Activated CD8-positive, alpha-beta T cell treated with anti-CD3 and anti-CD28 coated beads for 36 hours (primary cell): ENCODE data around the gene TATDN2. TPM values are rescaled to one million over a fixed set of nuclear protein-coding genes. Genes with fewer than 3 reads are reported as not detected.

Experiments used
- ATAC-seq: fragments of 200-7000 bp; cut with Tn5 transposase; one replicate; pipeline ENCODE4 v1.10.0; 2021; ENCODE audit warnings: mild to moderate bottlenecking, moderate library complexity
- CTCF ChIA-PET: fragments of 350-600 bp; sonication (Branson Sonifier 250); formaldehyde crosslinking; loops from one replicate; lab custom pipeline; 2021; ENCODE audit warnings: antibody characterized with exemption; lab: Charles Lee
- POLR2A ChIA-PET: fragments of 350-600 bp; sonication (Branson Sonifier 250); formaldehyde crosslinking; loops from one replicate; lab custom pipeline; 2021; ENCODE audit warnings: antibody characterized with exemption; lab: Charles Lee
- DNase-seq: peaks from one replicate; pipeline ENCODE4 v3.0.0-alpha.2; 2020
- H3K27ac Mint-ChIP-seq: one replicate; pipeline ENCODE4 v1.8.0; 2021; ENCODE audit warnings: mild to moderate bottlenecking, mixed read lengths
- H3K27me3 Mint-ChIP-seq: one replicate; pipeline ENCODE4 v1.8.0; 2021; ENCODE audit warnings: mixed read lengths
- H3K36me3 Mint-ChIP-seq: one replicate; pipeline ENCODE4 v1.8.0; 2021; ENCODE audit warnings: low read depth, mixed read lengths
- H3K4me1 Mint-ChIP-seq: one replicate; pipeline ENCODE4 v1.8.0; 2021; ENCODE audit warnings: low read depth, mixed read lengths
- H3K4me3 Mint-ChIP-seq: one replicate; pipeline ENCODE4 v1.8.0; 2021; ENCODE audit warnings: mild to moderate bottlenecking, moderate library complexity, mixed read lengths
- H3K9me3 Mint-ChIP-seq: one replicate; pipeline ENCODE4 v1.8.0; 2021; ENCODE audit warnings: mixed read lengths
- intact Hi-C: fragments of 100-400 bp; cut with micrococcal nuclease; formaldehyde crosslinking; loops from one replicate; pipeline ENCODE4 v1.10.0; 2022
- total RNA-seq, 2 experiments: library from RNA; stranded (reverse); gene quantifications; one replicate each; pipeline ENCODE4 v1.2.3, GENCODE V29; 2021
- TF ChIP-seq, protein P1 (sequence below): fragments of 200-600 bp; IDR thresholded peaks from one replicate; pipeline ENCODE4 v1.8.0; 2022; ENCODE audit warnings: antibody characterized with exemption, mild to moderate bottlenecking

Gene TATDN2
- total RNA-seq, 2 experiments from 2014 or later = 37.1 to 38.5 TPM

DNA sequence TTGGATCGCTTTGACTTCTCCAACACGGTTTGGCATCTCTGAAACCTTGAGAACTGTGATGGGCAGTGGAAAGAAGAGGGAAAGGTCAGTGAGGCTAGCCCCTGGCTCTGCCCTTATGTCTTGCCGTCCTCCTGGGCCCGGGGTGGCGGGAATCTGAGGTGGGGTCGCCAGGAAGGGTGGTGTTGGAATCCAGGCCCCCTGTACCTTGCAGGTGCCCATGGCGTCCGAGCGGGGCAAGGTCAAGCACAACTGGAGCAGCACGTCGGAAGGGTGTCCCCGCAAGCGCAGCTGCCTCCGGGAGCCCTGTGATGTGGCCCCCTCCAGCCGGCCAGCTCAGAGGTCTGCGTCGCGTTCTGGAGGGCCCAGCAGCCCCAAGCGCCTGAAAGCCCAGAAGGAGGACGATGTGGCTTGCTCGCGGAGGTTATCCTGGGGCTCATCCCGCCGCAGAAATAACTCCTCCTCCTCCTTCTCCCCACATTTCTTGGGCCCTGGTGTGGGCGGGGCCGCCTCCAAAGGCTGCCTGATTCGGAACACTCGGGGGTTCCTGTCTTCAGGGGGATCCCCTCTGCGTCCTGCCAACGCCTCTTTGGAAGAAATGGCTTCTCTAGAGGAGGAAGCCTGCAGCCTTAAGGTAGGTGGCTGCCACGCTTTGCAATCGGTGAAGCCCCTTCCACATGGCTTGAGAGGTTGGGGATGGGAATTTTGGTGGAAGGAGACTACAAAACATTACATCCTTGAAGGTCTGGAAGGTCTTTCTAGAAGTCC, 907 bp downstream of the TATDN2 start:
- peaks cover 76% of the 10 kb centered on the region for H3K36me3 Mint-ChIP-seq
- TF ChIP-seq, protein P1, sequence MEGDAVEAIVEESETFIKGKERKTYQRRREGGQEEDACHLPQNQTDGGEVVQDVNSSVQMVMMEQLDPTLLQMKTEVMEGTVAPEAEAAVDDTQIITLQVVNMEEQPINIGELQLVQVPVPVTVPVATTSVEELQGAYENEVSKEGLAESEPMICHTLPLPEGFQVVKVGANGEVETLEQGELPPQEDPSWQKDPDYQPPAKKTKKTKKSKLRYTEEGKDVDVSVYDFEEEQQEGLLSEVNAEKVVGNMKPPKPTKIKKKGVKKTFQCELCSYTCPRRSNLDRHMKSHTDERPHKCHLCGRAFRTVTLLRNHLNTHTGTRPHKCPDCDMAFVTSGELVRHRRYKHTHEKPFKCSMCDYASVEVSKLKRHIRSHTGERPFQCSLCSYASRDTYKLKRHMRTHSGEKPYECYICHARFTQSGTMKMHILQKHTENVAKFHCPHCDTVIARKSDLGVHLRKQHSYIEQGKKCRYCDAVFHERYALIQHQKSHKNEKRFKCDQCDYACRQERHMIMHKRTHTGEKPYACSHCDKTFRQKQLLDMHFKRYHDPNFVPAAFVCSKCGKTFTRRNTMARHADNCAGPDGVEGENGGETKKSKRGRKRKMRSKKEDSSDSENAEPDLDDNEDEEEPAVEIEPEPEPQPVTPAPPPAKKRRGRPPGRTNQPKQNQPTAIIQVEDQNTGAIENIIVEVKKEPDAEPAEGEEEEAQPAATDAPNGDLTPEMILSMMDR = no peak
- peak overlapping the region; percentile 98 for H3K4me3 Mint-ChIP-seq
- H3K9me3 Mint-ChIP-seq = peaks cover 19% of the 10 kb centered on the region
- peak; percentile 84 for DNase-seq
- intact Hi-C loops = loop anchor here (10.0 kb wide), 1 partner anchor 264 kb away; the partner anchor contains the start of gene EMC3
- H3K27me3 Mint-ChIP-seq = no peaks in the 10 kb centered on the region
- POLR2A ChIA-PET = interaction anchor here (0.6 to 2.5 kb wide), 13 partner anchors 10 to 345 kb away, joined by 3 to 16 read pairs (median 4); partner anchors contain the start of gene SEC13
- CTCF ChIA-PET = interaction anchor here (1.0 to 4.7 kb wide), 3 partner anchors 14 to 219 kb away, joined by 3 to 27 read pairs (median 4); partner anchors contain the start of gene SEC13
- H3K4me1 Mint-ChIP-seq = peaks cover 51% of the 10 kb centered on the region
- peak; percentile 34 for ATAC-seq
- H3K27ac Mint-ChIP-seq = peak overlapping the region; percentile 98

DNA sequence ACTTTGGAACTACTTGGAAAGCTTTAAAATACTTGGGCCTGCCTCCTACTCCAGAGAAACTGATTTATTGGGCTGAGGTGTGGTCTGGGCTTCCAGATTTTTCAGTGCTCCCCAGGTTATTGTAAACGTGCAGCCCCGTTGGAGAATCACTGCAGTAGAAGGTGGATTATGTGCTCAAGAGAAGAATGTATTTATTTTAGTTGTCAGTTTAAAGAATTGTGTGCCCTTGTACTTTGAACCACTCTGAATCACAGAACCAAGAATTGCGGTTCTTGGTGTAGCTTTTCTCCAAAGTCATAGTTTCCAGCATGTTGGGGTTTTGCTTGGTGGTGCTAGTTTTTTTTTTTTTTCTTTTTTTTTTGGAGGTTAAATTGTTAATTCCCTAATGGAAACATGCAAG, 1.6 kb downstream of the TATDN2 start:
- Mint-ChIP-seq H3K4me1 (peaks cover 52% of the 10 kb centered on the region), H3K36me3 (peaks cover 77% of the 10 kb centered on the region), H3K4me3 (peak overlapping the region; percentile 98), H3K27ac (peak overlapping the region; percentile 98), H3K9me3 (peaks cover 17% of the 10 kb centered on the region), H3K27me3 (no peaks in the 10 kb centered on the region)
- ChIA-PET CTCF (interaction anchor here (1.0 to 4.7 kb wide), 4 partner anchors 10 to 220 kb away, joined by 3 to 27 read pairs (median 5); partner anchors contain the start of gene SEC13), POLR2A (interaction anchor here (0.6 to 2.1 kb wide), 7 partner anchors 9 to 345 kb away, joined by 3 to 12 read pairs (median 4); partner anchors contain the start of gene SEC13)
- DNase-seq (peak; percentile 23), ATAC-seq (no peak)
- intact Hi-C loops = loop anchor here (10.0 kb wide), 1 partner anchor 265 kb away; the partner anchor contains the start of gene EMC3
- TF ChIP-seq, protein P1 = no peak

DNA sequence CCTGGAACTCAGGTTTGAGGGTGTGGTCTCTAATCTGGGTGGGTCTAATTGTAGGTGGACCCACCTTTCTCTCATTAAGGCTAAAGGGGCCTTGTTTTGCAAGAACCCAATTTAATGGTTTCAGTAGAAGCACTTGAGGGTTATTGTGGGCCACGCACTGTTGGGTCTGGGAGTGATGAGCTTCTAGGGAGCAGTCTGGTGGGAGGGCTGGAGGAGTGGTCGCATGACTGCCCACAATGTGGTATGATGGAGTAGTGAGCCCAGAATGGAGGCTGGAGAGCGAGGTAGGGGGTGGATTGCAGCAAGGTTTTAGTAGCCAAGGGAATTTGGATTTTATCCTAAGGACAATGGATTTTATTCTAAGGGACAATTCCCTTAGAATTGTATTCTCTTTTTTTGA, 2.7 kb downstream of the TATDN2 start:
- ChIA-PET POLR2A (interaction anchor here (1.5 kb wide), 1 partner anchor 9 kb away, joined by 11 read pairs; no protein-coding TSS in a partner anchor), CTCF (interaction anchor here (1.6 to 4.7 kb wide), 2 partner anchors 9 to 12 kb away, joined by 6 to 27 read pairs; no protein-coding TSS in a partner anchor)
- peaks cover 79% of the 10 kb centered on the region for H3K36me3 Mint-ChIP-seq
- H3K4me1 Mint-ChIP-seq = peaks cover 64% of the 10 kb centered on the region
- H3K4me3 Mint-ChIP-seq = peak overlapping the region; percentile 98
- H3K27me3 Mint-ChIP-seq = no peaks in the 10 kb centered on the region
- DNase-seq (no peak), ATAC-seq (no peak)
- peaks cover 7% of the 10 kb centered on the region for H3K9me3 Mint-ChIP-seq
- H3K27ac Mint-ChIP-seq = peak overlapping the region; percentile 98
- intact Hi-C loops = no loop called here
- TF ChIP-seq, protein P1 = no peak

DNA sequence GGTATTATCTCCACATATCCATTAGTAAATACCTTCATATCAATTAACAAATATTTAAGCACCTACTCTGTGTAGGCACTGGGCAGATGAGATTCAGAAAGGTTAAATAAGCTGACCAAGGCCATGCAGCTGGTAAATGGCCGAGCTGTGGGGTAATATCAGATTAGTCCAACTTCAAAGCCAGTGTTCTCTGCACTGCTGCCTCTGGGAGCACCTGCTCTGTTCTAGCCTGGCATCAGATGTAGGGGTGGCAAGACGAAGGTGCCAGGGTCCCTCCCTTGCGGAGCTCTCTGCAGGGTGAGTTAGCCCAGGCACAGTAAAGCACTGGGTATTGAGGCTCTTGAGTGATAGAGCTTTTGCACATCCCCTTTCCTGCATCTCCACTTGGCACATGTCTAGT, 5.5 kb downstream of the TATDN2 start:
- peaks cover 78% of the 10 kb centered on the region for H3K36me3 Mint-ChIP-seq
- H3K4me3 Mint-ChIP-seq = no peak overlapping the region

More for the DNA sequence above, 5.5 kb downstream of the TATDN2 start:
- Mint-ChIP-seq H3K4me1 (peaks cover 72% of the 10 kb centered on the region), H3K27me3 (no peaks in the 10 kb centered on the region), H3K9me3 (no peaks in the 10 kb centered on the region), H3K27ac (peak overlapping the region; percentile 60)
- CTCF ChIA-PET = interaction anchor here (2.9 kb wide), 1 partner anchor 10 kb away, joined by 13 read pairs; no protein-coding TSS in a partner anchor
- POLR2A ChIA-PET = interaction anchor here (1.5 kb wide), 1 partner anchor 10 kb away, joined by 8 read pairs; no protein-coding TSS in a partner anchor
- ATAC-seq (no peak), DNase-seq (no peak)
- intact Hi-C loops = no loop called here
- TF ChIP-seq, protein P1 = no peak
